NCI-H69 (cell line): ENCODE results near the gene THBS3.
"Not testable (repeated sequence)": the region's sequence is repeated elsewhere in the genome, so short reads cannot be mapped to it uniquely, and the experiment has no call there.

ENCODE experiments used
- DNase-seq: peaks from one replicate; lab custom pipeline; 2025; lab: John Stamatoyannopoulos, UW

The THBS3 gene

DNA sequence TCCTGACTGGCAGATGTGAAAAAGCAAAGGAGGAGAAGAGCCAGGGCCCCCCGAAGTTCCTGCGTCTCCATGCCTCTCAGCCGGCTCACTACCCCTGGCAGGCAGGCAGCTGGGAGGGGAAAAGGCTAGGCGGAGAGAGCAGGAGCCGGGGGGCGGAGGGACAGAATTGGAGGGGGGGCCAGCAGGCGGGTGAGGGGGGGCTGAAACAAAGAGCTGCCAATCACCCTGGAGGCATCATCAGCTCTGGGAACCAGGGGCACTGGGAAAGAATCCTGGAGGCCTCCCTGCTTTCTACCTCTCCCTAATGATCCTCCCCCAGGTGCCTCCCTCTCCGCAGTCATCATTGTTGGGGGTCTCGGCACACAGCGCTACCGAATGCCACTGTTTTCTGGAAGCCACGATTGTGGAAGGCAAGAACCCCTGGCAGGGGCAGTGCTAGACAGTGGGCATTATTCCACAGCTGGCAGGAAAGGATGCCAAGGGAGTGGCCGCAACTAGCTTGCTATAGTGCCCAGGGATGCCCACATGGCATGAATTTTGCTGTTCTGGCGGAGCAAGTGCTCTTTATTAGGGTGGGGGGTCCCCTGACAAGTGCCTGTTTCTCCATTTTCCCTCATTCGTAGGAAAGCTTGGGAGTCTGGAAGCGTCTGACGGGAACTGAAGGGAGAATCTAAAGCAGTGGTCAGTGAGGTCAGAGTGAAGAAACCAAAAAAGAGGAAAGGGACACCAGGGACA is at the start of gene THBS3:
Gene THBS3, minus strand, starts transcription at position 92 of the 735 bp plus-strand sequence. Its CDS starts 21 bp downstream, at position 71.
- DNase-seq: peak; percentile 90

- DNase-seq: no peak
Observed at GRCh38 chr1:155256058-155256852, 48.6 kb upstream of the THBS3 start.

- DNase-seq: peak; percentile 94
Observed at GRCh38 chr1:155255243-155256007, 47.7 kb upstream of the THBS3 start, which contains the start of gene ENTREP3. Gene ENTREP3 (minus strand): TSS chr1:155255483. CDS start chr1:155254877, 606 bp downstream.

GRCh38 chr1:155254714-155255242 is 47.1 kb upstream of the THBS3 start:
- no peak for DNase-seq

GRCh38 chr1:155254228-155254713 is 46.6 kb upstream of the THBS3 start:
- DNase-seq: peak; percentile 50

- DNase-seq: no peak
Observed at GRCh38 chr1:155253797-155254196, 46.1 kb upstream of the THBS3 start.

DNA sequence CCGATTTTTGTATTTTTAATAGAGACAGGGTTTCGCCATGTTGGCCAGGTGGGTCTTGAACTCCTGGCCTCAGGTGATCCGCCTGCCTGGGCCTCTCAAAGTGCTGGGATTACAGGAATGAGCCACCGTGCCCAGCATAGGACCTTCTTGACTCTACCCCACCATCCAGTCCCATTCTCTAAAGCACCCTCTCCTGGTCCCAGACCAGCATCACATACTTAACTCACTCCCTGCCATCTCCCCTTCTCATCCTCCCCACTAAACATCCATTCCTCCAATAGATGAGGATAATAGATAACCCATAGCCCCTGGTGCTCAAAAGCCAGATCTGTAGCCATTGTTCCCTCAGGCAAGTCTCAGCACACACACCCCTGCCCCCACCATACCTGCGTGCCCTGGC is 45.5 kb upstream of the THBS3 start:
- no peak for DNase-seq

DNA sequence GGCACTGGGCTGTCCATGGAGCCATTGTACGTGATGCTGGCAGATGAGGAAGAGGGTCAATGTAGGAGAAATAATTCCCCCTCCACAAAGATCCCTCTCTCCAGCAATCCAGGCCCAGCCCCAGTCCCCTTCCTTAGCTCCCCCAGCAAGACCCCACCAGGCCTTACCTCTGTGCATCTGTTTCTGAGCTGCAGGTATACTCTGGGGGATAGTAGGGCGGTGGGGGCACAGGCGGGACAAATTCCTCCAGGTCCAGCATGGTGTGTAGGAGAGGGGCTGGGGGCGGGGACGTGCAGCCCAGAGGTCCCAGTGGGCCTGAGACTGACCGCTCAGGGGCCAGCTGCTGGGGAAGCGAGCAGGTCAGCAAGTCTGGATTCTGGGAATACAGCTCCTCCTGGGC is 43.9 kb upstream of the THBS3 start:
- DNase-seq: no peak

GRCh38 chr1:155250633-155251449 is 43.1 kb upstream of the THBS3 start:
- DNase-seq: peak; percentile 95

DNA sequence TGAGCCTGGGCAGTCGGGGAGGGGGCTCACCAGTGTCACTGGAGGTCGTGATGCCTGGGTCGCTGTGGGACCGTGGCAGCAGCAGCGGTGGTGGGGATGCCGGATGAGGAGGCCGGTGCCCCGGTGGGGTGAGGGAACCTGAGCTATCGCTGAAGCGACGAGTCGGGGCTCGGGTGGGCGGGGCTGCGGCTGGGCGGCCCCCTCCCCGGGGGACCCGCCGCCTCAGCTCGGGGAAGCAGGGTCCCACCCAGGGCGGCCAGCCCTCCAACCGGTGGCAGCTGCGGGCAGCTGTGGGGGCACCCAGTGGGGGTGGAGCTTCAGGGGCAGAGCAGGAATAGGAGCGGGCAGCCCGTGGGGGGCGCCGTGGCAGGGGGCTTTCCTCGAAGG is 42.5 kb upstream of the THBS3 start:
- DNase-seq: no peak

DNA sequence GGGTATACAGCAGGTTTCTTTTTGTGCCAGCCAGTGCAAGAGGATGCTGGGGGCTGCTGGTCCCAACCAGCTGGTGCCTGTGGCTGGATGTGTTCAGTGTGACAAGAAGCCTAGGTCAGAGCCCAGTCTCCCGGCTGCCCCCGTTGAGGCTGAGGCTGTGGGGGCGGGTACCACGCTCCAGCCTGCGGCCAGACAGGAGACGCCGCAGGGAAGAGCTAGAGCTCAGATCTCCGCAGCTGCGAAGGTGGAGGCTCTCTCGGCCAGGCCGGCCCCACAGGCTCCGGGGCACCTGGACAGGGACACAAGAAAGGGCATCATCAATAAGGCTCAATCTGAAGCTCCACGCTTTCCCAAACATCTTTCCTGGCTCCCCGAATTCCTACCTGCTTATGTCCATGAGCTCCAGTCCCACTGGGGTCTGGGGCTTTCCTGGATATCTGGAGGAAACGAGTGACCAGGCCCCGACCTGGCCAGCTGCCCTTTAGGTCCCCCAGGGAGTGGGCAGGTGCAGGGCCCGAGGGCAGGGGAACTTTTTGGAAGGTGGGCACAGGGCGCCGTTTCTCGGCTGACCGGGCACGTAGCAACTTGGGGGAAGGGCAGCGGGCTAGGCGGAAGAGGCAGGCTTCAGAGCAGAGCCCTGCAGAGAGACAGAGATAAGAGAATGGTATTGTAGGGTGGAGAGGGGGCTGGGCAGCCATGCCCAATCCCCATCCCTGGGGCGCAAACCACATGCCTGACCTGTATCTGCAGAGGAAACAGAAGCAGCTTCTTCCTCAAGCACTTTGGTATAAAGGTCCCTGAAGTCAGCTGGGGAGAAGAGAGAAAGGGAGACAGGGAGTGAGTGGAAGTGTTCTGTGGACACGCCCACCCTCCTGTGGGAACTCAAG is 40.2 kb upstream of the THBS3 start:
- DNase-seq: no peak

DNA sequence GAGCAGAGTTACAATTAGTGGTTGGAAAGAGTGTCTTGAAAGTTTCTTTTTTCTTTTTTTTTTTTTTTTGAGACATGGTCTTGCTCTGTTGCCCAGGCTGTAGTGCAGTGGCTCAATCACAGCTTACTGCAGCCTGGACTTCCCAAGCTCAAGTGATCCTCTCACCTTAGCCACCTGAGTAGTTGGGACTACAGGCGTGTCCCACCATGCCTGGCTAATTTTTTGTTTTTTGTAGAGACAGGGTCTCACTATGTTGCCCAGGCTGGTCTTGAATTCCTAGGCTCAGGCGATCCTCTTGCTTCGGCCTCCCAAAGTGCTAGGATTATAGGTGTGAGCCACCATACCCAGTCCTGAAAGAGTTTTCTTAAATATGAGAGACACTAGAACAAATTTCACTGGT is 39.1 kb upstream of the THBS3 start:
- DNase-seq: not testable (repeated sequence)

GRCh38 chr1:155245163-155245524 is 37.4 kb upstream of the THBS3 start:
- DNase-seq: no peak

DNA sequence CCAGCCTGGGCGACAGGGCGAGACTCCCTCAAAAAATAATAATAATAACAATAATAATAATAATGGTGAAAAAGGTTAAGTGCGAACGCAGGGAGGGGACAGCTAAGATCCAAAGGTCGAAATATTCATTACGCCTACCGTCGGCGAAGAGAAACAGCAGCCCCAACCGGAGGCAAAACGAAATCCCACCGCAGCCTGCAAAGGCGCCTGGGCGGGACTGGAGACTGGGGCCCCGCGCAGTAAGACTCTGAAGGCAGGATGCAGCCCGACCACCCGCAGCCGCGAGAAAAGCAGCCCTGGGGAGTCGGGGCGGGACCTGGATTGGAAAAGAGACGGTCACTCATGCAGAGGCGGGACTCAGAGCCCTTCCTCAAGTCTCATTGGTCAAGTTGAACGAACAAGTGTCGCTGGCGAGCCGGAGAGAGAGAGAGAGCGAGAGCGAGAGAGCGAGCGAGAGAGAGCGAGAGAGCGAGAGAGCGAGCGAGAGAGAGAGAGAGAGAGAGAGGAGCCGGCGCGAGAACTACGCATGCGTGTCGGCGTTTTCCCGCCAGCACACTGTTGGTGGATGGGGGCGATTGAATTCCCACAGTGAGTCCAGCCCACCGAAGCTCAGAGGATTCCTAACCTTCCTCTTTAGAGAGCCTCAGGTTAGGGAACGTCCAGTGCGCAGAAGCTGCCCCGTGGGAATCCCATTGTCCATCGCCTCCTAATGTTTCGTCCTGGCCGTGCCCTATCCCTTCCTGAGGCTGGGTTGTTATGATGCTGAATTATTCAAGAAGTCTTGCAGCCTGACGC is 36.9 kb upstream of the THBS3 start:
- DNase-seq: peak; percentile 100

DNA sequence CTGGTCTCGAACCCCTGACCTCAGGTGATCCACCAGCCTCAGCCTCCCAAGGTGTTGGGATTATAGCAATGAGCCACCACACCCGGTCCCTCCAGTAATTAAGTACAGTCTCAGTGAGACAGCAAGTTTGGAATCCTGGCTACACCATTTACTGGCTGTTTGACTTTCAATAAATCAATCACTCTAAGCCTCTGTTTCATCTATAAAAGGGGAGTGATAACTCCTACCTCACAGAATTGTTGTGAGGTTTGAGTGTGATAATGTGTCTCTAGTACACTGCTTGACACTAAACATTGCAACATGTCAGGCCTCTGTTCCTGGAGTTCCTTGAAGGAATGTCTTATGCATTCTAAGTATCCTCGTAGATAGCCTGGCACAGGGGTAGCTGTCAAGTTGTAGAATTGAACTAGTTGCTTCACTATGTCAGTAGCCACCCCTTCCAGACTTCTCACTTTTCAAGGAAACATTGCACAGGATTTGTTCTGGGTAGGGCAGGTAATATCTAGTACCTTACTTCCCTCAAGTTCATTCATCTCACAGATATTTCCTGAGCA is 35.2 kb upstream of the THBS3 start:
- peak; percentile 53 for DNase-seq

GRCh38 chr1:155241841-155242264 is 34.2 kb upstream of the THBS3 start:
- DNase-seq: no peak

- DNase-seq: peak; percentile 91
Observed at GRCh38 chr1:155241069-155241679, 33.5 kb upstream of the THBS3 start.

GRCh38 chr1:155236451-155236850 is 28.8 kb upstream of the THBS3 start:
- DNase-seq: no peak

DNA sequence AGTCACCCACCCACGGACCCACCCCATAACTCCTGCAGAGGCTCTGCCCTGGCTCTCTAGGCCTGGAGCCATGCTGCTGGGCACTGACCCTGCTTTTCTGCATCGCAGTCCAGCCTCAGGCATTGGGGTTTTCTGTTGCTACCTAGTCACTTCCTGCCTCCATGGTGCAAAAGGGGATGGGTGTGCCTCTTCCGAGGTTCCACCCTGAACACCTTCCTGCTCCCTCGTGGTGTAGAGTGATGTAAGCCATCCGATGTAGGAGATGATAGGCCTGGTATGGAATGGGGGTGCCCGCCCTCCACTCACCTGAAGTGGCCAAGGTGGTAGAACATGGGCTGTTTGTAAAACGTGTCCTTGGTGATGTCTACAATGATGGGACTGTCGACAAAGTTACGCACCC is 27.7 kb upstream of the THBS3 start:
- not testable (repeated sequence) for DNase-seq
